NAMALWA (cell line): ENCODE results near the gene TUBGCP3.

Experiments
- DNase-seq: peaks from one replicate; pipeline ENCODE4 v3.0.0-alpha.2; 2015; ENCODE audit warnings: low spot score

TUBGCP3 gene

DNA sequence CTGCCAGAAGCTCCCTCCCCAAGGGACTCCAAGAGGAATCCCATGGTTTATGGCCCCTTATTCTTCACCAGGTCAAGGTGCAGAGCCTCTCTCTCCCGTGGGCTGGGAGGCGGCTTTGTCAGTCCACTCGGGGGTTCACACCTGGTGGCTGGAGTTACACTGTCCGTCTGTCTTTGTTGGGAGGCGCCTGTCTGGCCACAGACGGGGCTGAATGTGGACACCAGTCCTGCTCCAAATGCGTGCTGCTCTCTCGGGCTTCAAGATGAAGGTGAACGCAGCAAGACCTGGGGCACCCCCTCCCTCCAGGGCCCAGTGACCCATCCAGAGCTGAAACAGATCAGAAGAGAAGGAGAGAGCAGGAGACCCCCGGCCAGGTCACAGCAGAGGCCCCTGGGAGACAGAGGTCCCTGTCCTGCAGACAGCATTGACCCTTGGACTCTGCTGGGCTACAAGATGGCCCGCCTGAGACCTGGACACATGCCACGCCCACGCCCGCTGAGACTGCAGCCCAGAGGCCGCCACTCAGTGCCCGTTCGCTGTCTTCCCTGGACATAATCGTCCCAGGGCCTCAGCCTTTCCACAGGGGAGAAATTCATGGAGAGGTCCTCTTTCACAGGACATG, 29.9 kb upstream of the TUBGCP3 start:
- no peak for DNase-seq

DNA sequence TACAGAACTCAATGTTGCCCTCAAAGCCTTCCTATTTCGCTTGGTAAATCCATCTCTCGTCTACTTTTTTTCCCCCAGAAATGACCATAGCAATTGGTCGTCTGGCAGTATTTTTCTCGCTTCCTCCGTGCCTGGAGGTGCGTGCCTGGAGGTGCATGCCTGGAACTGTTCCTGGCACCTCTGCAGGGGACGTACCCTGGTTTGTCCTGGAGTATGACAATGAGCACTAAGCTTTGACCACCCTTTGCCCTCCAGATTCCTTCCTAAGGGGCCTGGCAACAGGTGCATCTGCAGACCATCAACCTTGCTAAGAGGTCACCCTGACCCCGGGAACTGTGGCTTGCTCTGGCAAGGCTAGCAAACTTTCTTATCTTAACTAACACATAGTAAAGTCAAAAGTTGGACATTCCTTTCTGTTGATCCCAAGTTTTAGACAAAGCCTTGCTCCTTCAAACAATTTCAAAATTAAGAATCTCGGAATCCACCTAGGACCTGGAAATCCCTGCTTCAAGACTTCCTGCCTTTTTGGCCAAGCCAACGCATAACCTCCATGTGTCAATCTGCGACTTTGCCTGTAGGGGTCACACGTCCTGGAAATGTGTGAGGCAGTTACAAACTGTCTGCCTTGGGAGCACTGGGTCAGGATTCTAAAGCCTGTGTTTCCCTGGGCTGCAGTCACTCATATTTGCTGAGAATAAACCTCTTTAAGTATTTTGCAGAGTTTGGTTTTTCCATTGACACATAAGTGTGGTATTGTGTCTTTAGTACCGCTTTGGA, 28.8 kb upstream of the TUBGCP3 start:
- DNase-seq, result peak; percentile 74

DNA sequence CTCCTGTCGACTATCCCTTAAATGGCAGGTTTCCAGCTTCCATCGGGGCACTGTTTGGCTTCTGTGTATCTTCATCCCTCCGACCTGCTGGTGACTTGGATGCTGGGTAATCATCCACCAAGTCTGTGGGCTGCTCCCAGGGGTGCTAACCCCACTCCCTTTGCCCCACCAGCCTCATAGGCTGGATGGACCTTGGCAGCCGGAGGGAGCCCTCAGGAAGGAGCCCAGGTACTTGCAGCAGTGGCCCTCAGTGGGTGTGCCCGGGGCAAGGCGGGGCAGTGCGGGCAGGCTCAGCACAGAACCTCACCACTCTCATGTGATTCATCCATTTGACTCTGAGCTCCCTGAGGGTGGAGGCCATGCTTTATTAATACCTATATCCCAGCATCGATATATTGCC, 27.4 kb upstream of the TUBGCP3 start:
- no peak for DNase-seq

DNA sequence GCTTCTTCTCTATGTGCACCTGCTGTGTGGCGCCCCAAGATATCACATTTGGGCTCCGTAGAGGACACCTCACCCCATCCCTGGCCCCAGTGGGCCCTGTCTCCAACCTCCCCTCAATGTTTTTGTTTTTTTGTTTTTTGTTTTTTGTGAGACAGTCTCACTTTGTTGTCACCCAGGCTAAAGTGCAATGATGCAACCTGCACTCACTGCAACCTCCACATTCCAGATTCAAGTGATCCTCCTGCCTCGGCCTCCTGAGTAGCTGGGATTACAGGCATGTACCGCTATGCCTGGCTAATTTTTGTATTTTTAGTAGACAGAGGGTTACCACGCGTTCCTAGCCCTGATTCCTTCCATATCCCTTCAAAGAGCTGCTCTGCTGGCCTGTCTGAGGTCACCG, 26.9 kb upstream of the TUBGCP3 start:
- DNase-seq, result no peak

DNA sequence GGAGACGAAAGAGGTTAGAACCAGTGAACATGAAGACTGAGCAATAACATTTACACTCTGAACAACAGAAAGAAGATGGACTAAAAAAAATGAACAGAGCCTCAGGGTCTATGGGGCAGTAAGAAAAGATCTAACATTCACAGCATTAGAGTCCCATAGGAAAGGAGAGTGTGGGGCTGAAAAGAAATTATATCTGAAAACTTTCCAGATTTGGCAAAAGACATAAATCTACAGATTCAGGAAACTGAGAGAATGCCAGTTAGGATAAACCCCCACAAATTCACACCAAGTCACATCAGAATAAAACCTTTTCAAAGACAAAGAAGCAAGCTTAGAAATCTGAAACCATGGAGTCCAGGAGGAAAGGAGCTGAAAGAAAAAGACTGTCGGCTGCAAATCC, 20.3 kb upstream of the TUBGCP3 start:
- DNase-seq, result no peak

DNA sequence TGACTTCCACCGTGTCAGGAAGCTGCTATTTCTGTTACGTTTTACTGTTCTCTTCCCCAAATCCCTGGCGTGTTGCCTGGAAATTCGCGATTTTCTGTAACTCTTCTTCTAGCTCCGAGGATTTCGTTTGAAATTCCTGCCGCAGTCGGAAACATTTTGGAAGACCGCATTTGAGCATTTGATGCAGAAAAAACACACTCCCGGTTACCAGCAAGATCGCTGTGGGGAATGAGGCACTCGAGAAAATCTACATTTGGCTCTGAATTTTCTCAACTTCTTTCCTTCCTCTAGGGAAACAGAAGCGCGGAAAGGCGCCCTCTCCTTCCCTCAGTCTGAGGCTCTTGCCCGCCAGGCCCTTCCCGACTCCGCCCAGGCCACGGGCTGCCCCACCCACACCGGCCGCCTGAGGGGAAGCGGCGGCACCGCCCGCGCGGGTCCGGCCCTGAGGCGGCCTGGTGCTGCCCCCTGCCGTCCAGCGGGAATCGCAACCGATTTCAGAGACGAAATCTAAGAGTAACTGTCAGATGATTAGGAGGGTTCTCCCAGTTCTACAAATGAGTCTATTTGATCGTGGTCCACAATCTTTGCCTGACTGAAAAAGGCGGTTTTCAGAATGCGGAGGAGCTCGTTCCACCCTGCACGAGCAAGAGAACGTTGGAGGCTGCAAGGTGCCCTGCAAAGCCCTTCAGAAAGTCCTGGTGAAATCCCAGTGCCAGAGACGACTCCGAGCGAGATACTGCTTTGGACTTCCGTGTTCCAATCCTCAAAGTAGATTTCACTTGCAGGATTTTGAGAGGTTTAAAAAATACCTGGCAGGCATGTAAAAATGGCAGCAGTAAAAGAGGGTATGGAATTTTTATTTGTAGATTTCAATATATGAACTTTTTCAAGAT, 18.4 kb upstream of the TUBGCP3 start:
- DNase-seq, result peak; percentile 91

DNA sequence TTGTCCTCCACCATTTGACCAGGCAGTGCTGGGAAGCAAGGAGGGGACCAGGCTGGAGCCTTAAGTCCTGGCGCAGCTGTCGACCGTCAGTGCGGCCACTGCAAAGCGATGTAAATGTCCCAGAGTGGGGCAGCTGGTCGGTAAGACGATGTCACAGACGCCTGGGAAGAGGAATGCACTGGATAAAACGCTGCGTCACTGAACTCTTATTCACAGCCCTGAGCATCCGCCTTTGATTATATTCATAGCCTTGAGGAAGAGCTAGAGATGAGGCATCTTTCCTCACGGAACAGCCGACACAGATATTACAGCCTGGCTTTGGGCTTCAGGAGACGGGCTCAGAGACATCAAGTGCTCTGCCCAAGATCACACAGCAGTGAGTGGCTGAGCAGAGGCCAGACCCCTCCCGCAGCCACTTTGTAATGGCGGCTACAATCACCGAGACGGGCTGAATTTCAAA, 17.6 kb upstream of the TUBGCP3 start:
- no peak for DNase-seq

DNA sequence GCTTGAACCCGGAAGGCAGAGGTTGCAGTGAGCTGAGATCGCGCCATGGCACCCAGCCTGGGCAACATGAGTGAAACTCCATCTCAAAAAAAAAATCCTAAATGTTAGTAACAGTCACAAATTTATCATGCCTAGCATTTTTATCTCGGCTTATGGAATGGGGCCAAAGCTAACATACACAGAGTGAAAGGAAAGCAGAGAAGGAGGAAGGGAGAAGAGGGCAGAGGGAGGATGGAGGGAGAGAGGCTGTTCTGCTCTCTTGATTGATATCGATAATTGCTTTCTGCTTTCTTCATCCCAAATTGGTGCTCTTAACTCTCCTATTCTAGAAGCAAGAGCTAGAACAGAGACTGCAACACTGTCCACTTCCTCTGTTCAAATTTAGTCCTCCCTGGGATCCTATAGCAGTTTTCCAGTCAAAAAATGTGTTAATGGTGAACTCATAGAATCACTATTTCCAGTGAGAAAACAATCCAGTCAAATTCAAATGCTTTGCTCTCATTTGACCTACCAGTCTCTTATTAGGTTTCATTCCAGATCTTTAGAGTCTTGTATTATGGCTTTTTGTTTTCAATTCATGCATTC, 15.8 kb upstream of the TUBGCP3 start:
- no peak for DNase-seq

DNA sequence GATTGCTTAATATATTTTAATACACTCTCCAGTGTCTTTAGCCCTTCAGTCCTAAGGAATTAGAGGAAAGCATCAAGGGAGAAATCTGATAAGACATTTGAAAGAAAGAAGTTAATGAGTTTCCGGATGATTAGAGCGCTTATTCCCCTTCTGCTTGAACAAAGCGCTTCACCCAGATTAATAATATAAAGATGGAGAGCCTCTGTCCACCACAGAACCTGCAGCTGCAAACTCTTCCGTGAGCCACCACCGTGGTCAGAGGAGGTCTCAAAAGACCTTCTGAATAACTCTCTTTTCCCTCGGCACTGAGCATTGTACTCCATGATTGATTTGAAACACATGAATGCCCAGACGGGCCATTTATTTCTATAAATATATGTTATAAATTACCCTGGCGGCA, 14.2 kb upstream of the TUBGCP3 start:
- no peak for DNase-seq

DNA sequence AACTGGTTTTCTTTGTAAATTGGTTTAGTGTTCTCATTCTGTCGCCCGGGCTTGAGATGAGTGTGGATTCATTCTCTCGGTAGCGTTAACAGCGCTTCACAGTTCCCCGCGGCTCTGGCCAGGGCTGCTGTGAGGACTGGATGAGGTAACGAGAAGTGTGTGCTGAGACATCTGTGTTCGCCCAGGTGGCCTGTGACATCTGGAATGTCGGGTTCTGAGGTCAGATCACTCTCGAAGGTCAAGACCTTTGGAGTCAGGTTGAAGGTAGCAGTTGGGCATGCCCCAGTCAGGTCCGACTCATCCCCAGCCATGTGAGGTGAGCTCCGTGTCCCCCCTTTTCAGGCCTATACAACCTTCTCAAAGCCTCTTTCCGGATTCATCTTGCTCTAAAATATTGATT, 13.4 kb upstream of the TUBGCP3 start:
- DNase-seq, result no peak

DNA sequence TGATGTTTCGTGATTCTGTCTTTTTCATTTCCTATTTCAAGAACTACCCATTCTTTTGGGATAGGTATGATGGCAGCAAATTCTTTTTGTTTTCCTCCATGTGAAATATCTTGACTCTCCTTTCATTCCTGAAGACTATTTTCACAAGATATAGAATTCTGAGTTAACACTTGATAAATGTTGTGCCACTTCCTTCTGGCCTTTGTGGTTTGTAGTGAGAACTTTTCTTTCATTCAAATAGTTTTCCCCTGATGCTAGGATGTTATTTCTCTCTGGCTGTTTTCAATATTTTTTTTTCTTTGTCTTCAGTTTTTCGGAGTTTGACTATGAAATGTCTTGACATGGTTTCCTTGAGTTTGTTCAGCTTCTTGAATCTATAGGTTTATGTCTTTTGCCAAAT, 8.3 kb upstream of the TUBGCP3 start:
- no peak for DNase-seq

DNA sequence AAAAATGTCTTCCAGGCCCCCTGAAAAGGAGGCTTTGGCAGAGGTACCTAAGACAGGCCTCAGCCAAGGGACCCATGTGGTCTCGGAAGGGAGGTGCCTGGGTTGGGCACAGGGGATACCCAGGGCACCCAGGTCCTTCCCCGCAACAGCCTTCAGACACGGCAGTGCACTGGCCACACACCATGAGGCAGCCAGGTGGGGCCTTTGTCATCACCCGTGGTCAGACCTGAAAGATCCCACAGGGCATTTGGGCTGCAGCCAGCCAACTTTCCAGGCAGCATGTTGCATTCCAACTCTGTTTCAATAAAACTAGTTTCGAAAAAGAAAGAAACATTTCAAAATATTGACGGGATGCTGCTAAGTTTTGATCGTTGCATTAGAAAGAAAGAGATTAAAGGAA, 4.7 kb upstream of the TUBGCP3 start:
- no peak for DNase-seq

DNA sequence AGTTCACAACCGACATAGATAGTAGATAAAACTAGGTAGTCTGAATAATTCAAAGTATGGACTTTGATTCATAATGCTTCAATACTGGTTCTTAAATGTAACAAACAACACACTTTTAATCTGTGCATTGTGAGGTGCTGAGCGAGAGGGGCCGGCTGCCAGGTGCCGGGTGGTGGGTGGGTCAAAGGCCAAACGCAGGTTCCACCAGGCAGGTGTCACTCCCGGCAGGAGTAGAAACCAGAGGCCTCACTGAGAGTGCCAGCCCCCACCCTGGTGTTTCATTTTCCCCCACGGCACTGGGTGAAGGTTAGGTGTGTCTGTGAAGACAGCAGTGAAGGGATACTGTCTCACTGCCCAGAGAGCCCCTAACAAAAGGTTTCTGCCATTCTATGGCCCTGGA, 4.2 kb upstream of the TUBGCP3 start:
- no peak for DNase-seq

DNA sequence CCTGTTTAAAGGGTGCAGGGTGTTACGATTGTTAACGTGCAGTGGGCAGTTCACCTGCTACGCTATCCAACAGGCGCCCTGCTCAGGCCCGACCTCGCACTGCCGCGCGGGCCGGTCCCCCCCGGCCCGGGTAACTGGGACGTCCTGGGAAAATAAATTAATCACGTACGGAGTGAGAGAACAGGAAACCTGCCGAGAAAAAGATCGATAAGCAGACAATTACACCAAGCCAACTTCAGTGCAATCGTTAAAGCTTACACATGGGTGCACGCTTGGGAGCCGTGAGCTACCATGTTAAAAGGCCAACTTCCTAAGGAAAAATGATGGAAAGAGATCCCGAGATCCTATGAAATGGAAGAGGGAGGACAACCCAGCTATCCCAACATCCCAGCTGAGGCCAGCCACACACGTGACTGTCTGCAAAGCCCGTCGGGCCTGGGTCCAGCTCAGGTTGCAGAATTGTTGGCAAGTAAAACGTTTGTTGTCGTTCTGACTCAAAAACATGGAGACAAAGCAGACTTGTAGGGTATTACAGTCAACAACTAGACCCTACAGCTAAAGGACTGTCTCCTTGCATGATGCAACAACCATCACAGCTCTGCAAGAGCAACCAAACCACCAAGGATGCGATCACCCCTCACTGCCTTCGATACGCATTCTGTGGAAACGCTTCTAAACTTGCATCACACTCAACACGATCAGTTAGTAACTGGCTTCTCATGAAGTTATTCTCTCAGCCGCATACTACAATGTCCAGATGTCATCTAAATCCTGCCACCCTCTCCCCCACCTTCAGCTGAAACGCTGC, 741 bp upstream of the TUBGCP3 start:
- peak; percentile 35 for DNase-seq

DNA sequence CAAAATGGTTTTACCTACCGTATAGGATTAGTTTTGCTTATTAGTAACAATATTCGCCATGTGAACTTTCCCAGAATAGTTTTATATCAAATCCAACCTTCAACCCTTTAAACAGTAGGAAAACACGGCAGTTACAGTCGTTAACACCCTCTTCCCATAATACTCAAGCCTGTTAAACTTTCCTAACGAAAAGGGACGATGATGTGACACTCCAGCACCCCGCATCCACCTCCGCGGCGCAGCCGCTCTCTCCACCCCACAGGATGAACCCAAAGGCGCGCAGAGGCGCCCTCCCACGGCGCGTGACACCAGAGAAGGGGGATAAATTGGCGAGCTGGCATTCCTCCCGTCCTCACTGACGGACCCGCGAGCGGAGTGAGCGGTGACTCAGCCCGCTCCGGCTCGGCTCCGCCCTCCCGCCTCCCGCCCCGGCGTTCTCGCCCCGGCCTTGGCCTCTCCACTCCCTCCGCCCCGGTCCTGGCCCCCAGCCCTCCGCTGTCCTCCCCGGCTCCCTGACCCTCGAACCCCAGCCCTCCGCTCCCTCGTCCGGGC, 665 bp downstream of the TUBGCP3 start:
- DNase-seq, result peak; percentile 86

DNA sequence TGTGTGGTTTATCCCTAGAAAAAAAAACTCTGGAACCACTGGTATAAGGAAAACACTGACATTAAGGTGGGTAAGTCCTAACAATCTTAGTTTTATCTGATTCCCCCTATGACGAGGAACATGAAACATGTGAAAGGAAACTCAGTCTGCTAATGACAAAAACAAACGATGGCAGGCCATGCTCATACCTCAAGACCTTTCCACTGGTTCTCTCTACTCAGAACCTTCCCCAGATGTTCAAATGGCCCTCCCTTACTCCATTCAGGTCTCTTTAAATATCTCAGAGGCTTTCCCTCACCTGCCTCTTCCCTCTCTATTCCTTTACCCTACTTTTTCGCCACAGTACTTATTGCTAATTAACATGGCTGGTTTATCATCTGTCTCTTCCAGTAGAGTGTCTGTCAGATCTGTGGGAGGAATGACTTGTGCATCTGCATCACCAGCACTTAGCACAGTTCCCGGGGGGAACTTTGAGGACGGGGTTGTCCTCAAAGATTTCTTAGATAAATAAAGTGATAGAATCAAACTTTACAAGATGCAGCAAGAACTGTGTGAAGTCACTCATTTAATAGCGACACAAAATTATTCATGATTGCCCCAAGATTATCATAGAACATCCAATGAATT, 1.5 kb downstream of the TUBGCP3 start:
- DNase-seq, result peak; percentile 33

DNA sequence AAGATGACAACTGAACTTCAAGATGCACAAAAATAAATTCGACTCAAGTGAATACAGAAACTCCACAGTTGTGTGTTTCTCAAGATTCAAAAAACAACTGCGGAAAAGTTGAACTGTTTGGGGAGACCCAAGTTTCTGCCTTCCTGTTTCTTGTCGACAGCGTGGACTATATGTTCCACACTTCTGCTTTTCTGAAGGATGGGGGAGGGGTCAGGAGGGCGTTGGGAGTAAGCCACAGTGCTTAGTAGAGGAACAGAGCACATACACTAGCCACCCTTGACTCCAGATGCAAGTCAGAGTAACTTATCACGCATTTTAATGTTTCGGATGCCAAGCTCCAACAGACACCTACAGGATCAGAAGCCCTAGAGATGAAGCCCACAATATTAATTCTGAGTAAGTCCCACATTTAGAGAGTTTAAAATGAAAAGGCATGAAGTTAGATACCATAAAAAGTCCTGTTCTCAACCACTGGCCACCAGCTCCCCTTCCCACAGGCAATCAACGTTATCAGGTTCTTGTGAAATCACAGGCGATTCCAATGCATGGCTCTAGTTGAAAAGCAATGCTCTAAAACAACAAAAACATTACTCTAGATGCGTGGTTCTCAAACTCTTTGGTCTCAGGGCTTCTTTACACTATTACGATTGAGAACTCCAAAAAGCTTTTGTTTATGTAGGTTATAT, 4.2 kb downstream of the TUBGCP3 start:
- DNase-seq, result peak; percentile 58

DNA sequence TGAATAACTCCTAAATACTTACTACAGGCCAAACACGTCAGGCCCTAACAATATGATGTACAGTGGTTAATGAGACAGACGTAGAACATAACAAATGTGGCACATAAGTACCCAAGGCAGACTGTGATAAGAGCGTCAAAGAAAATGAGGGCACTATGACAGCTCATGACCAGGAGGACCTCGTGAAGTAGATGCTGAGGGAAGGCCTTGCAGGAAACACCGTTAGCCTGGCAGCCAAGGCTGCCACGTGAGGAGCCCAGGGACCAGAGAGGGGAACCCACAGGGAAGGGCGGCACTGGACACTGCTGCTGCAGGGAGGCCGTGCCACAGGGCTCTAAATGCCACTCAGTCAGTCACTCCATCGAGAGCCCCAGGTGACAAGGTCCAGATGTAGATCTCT, 5.7 kb downstream of the TUBGCP3 start:
- no peak for DNase-seq

DNA sequence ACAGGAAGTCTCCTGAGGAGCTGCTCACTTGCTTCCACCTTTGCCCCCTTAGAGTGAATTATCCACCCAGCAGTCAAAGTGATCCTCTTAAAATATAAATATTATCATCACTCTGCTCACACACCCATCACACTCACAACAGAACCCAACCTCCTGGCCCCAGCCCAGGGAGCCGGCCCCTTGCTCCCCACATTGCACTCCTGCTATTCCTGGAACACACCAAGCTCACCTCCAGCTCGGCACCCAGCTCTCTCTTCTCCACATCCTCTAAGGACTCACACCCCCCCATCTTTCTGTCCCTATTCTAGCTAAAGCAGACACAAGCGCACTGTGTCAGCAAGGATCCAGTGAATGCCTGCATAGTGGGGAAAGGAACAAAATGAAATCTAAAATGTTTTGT, 7.0 kb downstream of the TUBGCP3 start:
- no peak for DNase-seq

DNA sequence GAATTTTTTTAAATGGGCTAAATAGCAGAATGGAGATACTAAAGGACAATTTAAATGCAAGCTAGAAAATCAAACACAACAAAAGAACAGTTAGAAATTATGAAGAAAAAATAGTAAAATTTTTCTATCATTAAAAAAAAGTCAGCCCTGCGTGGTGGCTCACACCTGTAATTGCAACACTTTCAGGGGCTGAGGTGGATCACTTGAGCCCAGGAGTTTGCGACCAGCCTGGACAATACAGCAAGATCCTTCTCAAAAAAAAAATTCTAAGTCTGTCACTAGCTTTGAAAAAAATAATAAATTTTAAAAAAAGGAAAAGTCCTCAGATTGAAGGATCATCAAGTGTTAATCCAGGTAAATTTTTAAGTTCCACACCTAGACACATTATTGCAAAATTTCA, 7.7 kb downstream of the TUBGCP3 start:
- no peak for DNase-seq
